ENCODE data around the gene PALM3.
"Not testable (repeated sequence)": the region's sequence is repeated elsewhere in the genome, so short reads cannot be mapped to it uniquely, and the experiment has no call there.

Gene PALM3

GRCh38 chr19:14059093-14059480 lies 2.8 kb downstream of the PALM3 start:
- DNase-seq = no peak

GRCh38 chr19:14058182-14059092 lies 3.4 kb downstream of the PALM3 start:
- no peak for DNase-seq

GRCh38 chr19:14056741-14057356 lies 5.0 kb downstream of the PALM3 start:
- DNase-seq = no peak

- no peak for DNase-seq
Measured at GRCh38 chr19:14056069-14056666, 5.7 kb downstream of the PALM3 start.

- no peak for DNase-seq
Measured at GRCh38 chr19:14055396-14055795, 6.5 kb downstream of the PALM3 start.

- DNase-seq = no peak
Measured at GRCh38 chr19:14054721-14055120, 7.2 kb downstream of the PALM3 start.

GRCh38 chr19:14054099-14054498 lies 7.8 kb downstream of the PALM3 start:
- no peak for DNase-seq

GRCh38 chr19:14053500-14053899 lies 8.4 kb downstream of the PALM3 start:
- no peak for DNase-seq

GRCh38 chr19:14053032-14053431 lies 8.8 kb downstream of the PALM3 start:
- no peak for DNase-seq

GRCh38 chr19:14052470-14052869 lies 9.4 kb downstream of the PALM3 start:
- no peak for DNase-seq

- no peak for DNase-seq
Measured at GRCh38 chr19:14051980-14052379, 9.9 kb downstream of the PALM3 start.

- not testable (repeated sequence) for DNase-seq
Measured at GRCh38 chr19:14050961-14051360, 10.9 kb downstream of the PALM3 start.

- no peak for DNase-seq
Measured at GRCh38 chr19:14050512-14050911, 11.4 kb downstream of the PALM3 start.

- peak; percentile 20 for DNase-seq
Measured at GRCh38 chr19:14048443-14049153, 13.3 kb downstream of the PALM3 start.

- DNase-seq = not testable (repeated sequence)
Measured at GRCh38 chr19:14047866-14048265, 14.0 kb downstream of the PALM3 start.

GRCh38 chr19:14042659-14043608 lies 18.9 kb downstream of the PALM3 start:
- not testable (repeated sequence) for DNase-seq

GRCh38 chr19:14039181-14039580 lies 22.7 kb downstream of the PALM3 start:
- DNase-seq = no peak

GRCh38 chr19:14035706-14036105 lies 26.2 kb downstream of the PALM3 start:
- no peak for DNase-seq

GRCh38 chr19:14035159-14035558 lies 26.7 kb downstream of the PALM3 start:
- not testable (repeated sequence) for DNase-seq

- no peak for DNase-seq
Measured at GRCh38 chr19:14033946-14034345, 27.9 kb downstream of the PALM3 start.

GRCh38 chr19:14031719-14032480 lies 30.0 kb downstream of the PALM3 start, which contains the start of gene IL27RA:
Gene IL27RA (plus strand): TSS chr19:14031762. CDS start chr19:14031873, 111 bp downstream.
- DNase-seq = peak; percentile 83
